H9 (cell line): ENCODE data around the gene PA2G4. TPM values are rescaled to one million over a fixed set of nuclear protein-coding genes. Genes with fewer than 3 reads are reported as not detected.
"Not testable (repeated sequence)": the region's sequence is repeated elsewhere in the genome, so short reads cannot be mapped to it uniquely, and the experiment has no call there.

Experiments
- DNase-seq: peaks from one replicate; pipeline ENCODE4 v3.0.0-alpha.2; 2017
- H2AFZ ChIP-seq: one replicate; pipeline ENCODE4 v1.6.1; 2013; ENCODE audit warnings: mild to moderate bottlenecking, low read length, control low read depth, moderate library complexity
- H2AK5ac ChIP-seq: 2 replicates; pipeline ENCODE4 v1.6.1; 2013; ENCODE audit warnings: low read length, control low read depth, mixed read lengths; ENCODE audit not compliant: insufficient read length
- H2BK120ac ChIP-seq: one replicate; pipeline ENCODE4 v1.6.1; 2013; ENCODE audit warnings: low read depth, mild to moderate bottlenecking, low read length, control low read depth, inconsistent platforms; ENCODE audit not compliant: poor library complexity, severe bottlenecking
- H2BK12ac ChIP-seq: 2 replicates; pipeline ENCODE4 v1.6.1; 2013; ENCODE audit warnings: low read length, control low read depth, mixed read lengths, low read depth; ENCODE audit not compliant: insufficient read length
- H2BK15ac ChIP-seq: 2 replicates; pipeline ENCODE4 v1.6.1; 2013; ENCODE audit warnings: low read depth, low read length, control low read depth
- H2BK20ac ChIP-seq: one replicate; pipeline ENCODE4 v1.6.1; 2013; ENCODE audit warnings: low read depth, mild to moderate bottlenecking, low read length, control low read depth, inconsistent platforms; ENCODE audit not compliant: poor library complexity, severe bottlenecking
- H2BK5ac ChIP-seq: 2 replicates; pipeline ENCODE4 v1.6.1; 2013; ENCODE audit warnings: low read length, control low read depth, mixed read lengths; ENCODE audit not compliant: insufficient read length
- H3K14ac ChIP-seq: 2 replicates; pipeline ENCODE4 v1.6.1; 2013; ENCODE audit warnings: low read length, control low read depth; ENCODE audit not compliant: insufficient read depth
- H3K18ac ChIP-seq: 2 replicates; pipeline ENCODE4 v1.6.1; 2013; ENCODE audit warnings: low read depth, mild to moderate bottlenecking, mixed read lengths, low read length, control low read depth; ENCODE audit not compliant: insufficient read length
- H3K23ac ChIP-seq: 2 replicates; pipeline ENCODE4 v1.6.1; 2013; ENCODE audit warnings: low read length, control low read depth, mixed read lengths, low read depth; ENCODE audit not compliant: insufficient read length
- H3K23me2 ChIP-seq: 2 replicates; pipeline ENCODE4 v1.6.1; 2013; ENCODE audit warnings: low read depth, mild to moderate bottlenecking, mixed read lengths, low read length, control low read depth; ENCODE audit not compliant: insufficient read length, poor library complexity, severe bottlenecking
- H3K27ac ChIP-seq: 2 replicates; pipeline ENCODE4 v1.5.1; 2013; ENCODE audit warnings: low read length, control low read depth, mixed read lengths, low read depth; ENCODE audit not compliant: insufficient read length
- H3K27me3 ChIP-seq: 2 replicates; pipeline ENCODE4 v1.6.1; 2013; ENCODE audit warnings: low read length, control low read depth, inconsistent platforms; ENCODE audit not compliant: insufficient read depth
- H3K4ac ChIP-seq: 2 replicates; pipeline ENCODE4 v1.6.1; 2013; ENCODE audit warnings: low read depth, mild to moderate bottlenecking, control low read depth, inconsistent platforms, low read length, moderate library complexity
- H3K4me1 ChIP-seq: 2 replicates; pipeline ENCODE4 v1.6.1; 2013; ENCODE audit warnings: low read length, control low read depth, inconsistent platforms; ENCODE audit not compliant: insufficient read depth
- H3K4me2 ChIP-seq: 2 replicates; pipeline ENCODE4 v1.6.1; 2013; ENCODE audit warnings: low read length, control low read depth, mixed read lengths; ENCODE audit not compliant: insufficient read length, insufficient read depth
- H3K56ac ChIP-seq: 2 replicates; pipeline ENCODE4 v1.6.1; 2013; ENCODE audit warnings: low read depth, mild to moderate bottlenecking, mixed read lengths, low read length, control low read depth; ENCODE audit not compliant: insufficient read length
- H3K79me1 ChIP-seq: 2 replicates; pipeline ENCODE4 v1.6.1; 2013; ENCODE audit warnings: low read depth, mild to moderate bottlenecking, moderate library complexity, low read length, control low read depth, inconsistent platforms; ENCODE audit not compliant: insufficient read depth, poor library complexity, severe bottlenecking
- H3K79me2 ChIP-seq: 2 replicates; pipeline ENCODE4 v1.6.1; 2013; ENCODE audit warnings: low read length, control low read depth, inconsistent platforms; ENCODE audit not compliant: insufficient read depth
- H3K9ac ChIP-seq: 2 replicates; pipeline ENCODE4 v1.6.1; 2013; ENCODE audit warnings: low read length, control low read depth, mixed read lengths; ENCODE audit not compliant: insufficient read length; ENCODE audit errors: extremely low read depth
- H3K9me3 ChIP-seq: one replicate; pipeline ENCODE4 v1.6.1; 2013; ENCODE audit warnings: low read depth, low read length, inconsistent platforms; ENCODE audit not compliant: control insufficient read depth
- H3T11ph ChIP-seq: one replicate; pipeline ENCODE4 v1.6.1; 2013; ENCODE audit warnings: mild to moderate bottlenecking, low read length, control low read depth, inconsistent platforms
- H4K20me1 ChIP-seq: one replicate; pipeline ENCODE4 v1.6.1; 2013; ENCODE audit not compliant: control insufficient read depth, insufficient read length, insufficient read depth
- H4K5ac ChIP-seq: 2 replicates; pipeline ENCODE4 v1.6.1; 2013; ENCODE audit warnings: low read depth, mild to moderate bottlenecking, mixed read lengths, low read length, control low read depth; ENCODE audit not compliant: insufficient read length
- H4K8ac ChIP-seq: replicated peaks from 2 replicates; pipeline ENCODE4 v1.6.1; 2013; ENCODE audit warnings: low read length, control low read depth, mixed read lengths, low read depth; ENCODE audit not compliant: insufficient read length
- H4K91ac ChIP-seq: 2 replicates; pipeline ENCODE4 v1.6.1; 2013; ENCODE audit warnings: low read depth, mild to moderate bottlenecking, moderate library complexity, mixed read lengths, low read length, control low read depth; ENCODE audit not compliant: insufficient read length
- H3K27ac Mint-ChIP-seq, 3 experiments: 2 replicates in 2 of 3; 3 replicates in 1 of 3; pipeline ENCODE4 v1.8.0; 2020 to 2021; ENCODE audit warnings: mixed read lengths in 3 of 3, mild to moderate bottlenecking in 1 of 3, moderate library complexity in 1 of 3
- H3K27me3 Mint-ChIP-seq: 2 replicates; pipeline ENCODE4 v1.8.0; 2021; ENCODE audit warnings: low read depth, mild to moderate bottlenecking, moderate library complexity, mixed read lengths
- H3K36me3 Mint-ChIP-seq, 3 experiments: 2 replicates in 2 of 3; 3 replicates in 1 of 3; pipeline ENCODE4 v1.8.0; 2020 to 2021; ENCODE audit warnings: low read depth in 3 of 3, mixed read lengths in 3 of 3; ENCODE audit not compliant: insufficient read depth in 1 of 3
- H3K4me1 Mint-ChIP-seq, 2 experiments: 2 replicates each; pipeline ENCODE4 v1.8.0; 2020; ENCODE audit warnings: mixed read lengths in 2 of 2
- H3K4me3 Mint-ChIP-seq, 2 experiments: 2 replicates in 1 of 2; 3 replicates in 1 of 2; pipeline ENCODE4 v1.8.0; 2020 to 2021; ENCODE audit warnings: mild to moderate bottlenecking in 2 of 2, mixed read lengths in 2 of 2, moderate library complexity in 1 of 2
- H3K9me3 Mint-ChIP-seq, 2 experiments: 2 replicates in 1 of 2; 3 replicates in 1 of 2; pipeline ENCODE4 v1.8.0; 2020; ENCODE audit warnings: mild to moderate bottlenecking in 2 of 2, mixed read lengths in 2 of 2, moderate library complexity in 1 of 2
- WGBS: extraction: QIAGEN DNeasy Blood & Tissue Kit; methylation state at CpG from one replicate; pipeline ENCODE4 v1.1.7; 2013; ENCODE audit warnings: missing lambda C conversion rate, low lambda C conversion rate, mixed read lengths; ENCODE audit not compliant: insufficient read length; ENCODE audit errors: extremely low coverage; 5-methylcytosine and 5-hydroxymethylcytosine counted together
- total RNA-seq: library from RNA; stranded (reverse); gene quantifications from 2 replicates; pipeline ENCODE4 v1.2.1, GENCODE V29; 2021
- TF ChIP-seq, protein P1 (sequence below): fragments of 200-600 bp; sonication (generic); conservative IDR thresholded peaks from 3 replicates; pipeline ENCODE4 v1.8.0; 2021; ENCODE audit warnings: antibody characterized with exemption, mild to moderate bottlenecking

PA2G4 gene
- total RNA-seq, 1 experiment from 2014 or later: 248 TPM

DNA sequence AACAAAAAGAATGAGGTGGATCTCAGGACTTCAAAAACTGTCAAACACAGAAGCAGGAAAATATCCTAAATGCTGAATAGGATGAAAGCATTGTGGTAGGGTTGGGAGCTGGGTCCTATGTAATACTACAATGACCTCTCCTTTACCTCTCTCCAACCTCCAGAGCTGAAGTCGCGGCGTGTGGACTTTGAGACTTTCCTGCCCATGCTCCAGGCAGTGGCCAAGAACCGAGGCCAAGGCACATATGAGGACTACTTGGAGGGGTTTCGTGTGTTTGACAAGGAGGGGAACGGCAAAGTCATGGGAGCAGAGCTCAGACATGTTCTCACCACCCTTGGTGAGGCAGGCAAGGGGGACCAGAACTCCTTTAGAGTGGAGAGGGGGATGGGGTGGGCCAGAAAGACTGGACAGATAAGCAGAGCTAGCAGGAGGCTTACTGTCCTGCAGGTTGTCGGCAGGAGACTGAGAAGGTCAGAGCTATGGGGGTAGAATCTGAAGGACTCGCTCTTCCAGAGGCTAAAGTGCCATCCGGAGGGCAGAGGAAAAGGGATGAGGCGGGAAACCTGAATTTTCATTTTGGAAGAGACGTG lies 51.0 kb downstream of the PA2G4 start:
- no peak overlapping the region for H3K4ac ChIP-seq
- H4K8ac ChIP-seq: no peak overlapping the region
- no peak overlapping the region for H3K14ac ChIP-seq
- no peaks in the 10 kb centered on the region for H4K20me1 ChIP-seq
- H3K23ac ChIP-seq: no peak overlapping the region
- no peak overlapping the region for H3K27ac ChIP-seq
- H3K4me2 ChIP-seq: no peak overlapping the region
- H3K27me3 Mint-ChIP-seq: peaks cover 6% of the 10 kb centered on the region; the same call in 1 of the 2 replicates
- H2BK20ac ChIP-seq: no peak overlapping the region
- no peak overlapping the region for H3T11ph ChIP-seq
- H2AK5ac ChIP-seq: no peak overlapping the region
- peaks cover 33 to 40% (median 35%) of the 10 kb centered on the region in 3 experiments for H3K36me3 Mint-ChIP-seq
- no peak overlapping the region for H3K9ac ChIP-seq
- H3K79me1 ChIP-seq: peaks cover 2% of the 10 kb centered on the region
- H2BK5ac ChIP-seq: no peak overlapping the region
- no peak overlapping the region for H3K56ac ChIP-seq
- no peak overlapping the region for H4K91ac ChIP-seq
- no peak overlapping the region for H2BK120ac ChIP-seq
- no peak overlapping the region for H2BK12ac ChIP-seq
- H2AFZ ChIP-seq: no peak overlapping the region
- peaks cover 0 to 4% of the 10 kb centered on the region in 2 experiments; a peak in 3 of 5 replicates for H3K9me3 Mint-ChIP-seq
- H3K79me2 ChIP-seq: peaks cover 3% of the 10 kb centered on the region; the same call in 1 of the 2 replicates
- peaks cover 7% of the 10 kb centered on the region; the same call in 1 of the 2 replicates for H3K4me1 ChIP-seq
- no peaks in the 10 kb centered on the region for H3K27me3 ChIP-seq
- no peak overlapping the region for H3K18ac ChIP-seq
- peak overlapping the region in 2 of 3 experiments; percentile 3 to 30; a peak in 3 of 7 replicates for H3K27ac Mint-ChIP-seq
- H4K5ac ChIP-seq: no peak overlapping the region
- TF ChIP-seq, protein P1, sequence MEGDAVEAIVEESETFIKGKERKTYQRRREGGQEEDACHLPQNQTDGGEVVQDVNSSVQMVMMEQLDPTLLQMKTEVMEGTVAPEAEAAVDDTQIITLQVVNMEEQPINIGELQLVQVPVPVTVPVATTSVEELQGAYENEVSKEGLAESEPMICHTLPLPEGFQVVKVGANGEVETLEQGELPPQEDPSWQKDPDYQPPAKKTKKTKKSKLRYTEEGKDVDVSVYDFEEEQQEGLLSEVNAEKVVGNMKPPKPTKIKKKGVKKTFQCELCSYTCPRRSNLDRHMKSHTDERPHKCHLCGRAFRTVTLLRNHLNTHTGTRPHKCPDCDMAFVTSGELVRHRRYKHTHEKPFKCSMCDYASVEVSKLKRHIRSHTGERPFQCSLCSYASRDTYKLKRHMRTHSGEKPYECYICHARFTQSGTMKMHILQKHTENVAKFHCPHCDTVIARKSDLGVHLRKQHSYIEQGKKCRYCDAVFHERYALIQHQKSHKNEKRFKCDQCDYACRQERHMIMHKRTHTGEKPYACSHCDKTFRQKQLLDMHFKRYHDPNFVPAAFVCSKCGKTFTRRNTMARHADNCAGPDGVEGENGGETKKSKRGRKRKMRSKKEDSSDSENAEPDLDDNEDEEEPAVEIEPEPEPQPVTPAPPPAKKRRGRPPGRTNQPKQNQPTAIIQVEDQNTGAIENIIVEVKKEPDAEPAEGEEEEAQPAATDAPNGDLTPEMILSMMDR: no peak
- H3K9me3 ChIP-seq: no peaks in the 10 kb centered on the region
- DNase-seq: no peak
- H2BK15ac ChIP-seq: no peak overlapping the region
- peaks cover 25% of the 10 kb centered on the region for H3K23me2 ChIP-seq
- WGBS: no CpG with 5 or more reads among the region's 11 CpGs
- peaks cover 39 to 50% of the 10 kb centered on the region in 2 experiments for H3K4me1 Mint-ChIP-seq
- H3K4me3 Mint-ChIP-seq: peak overlapping the region in 1 of 2 experiments; percentile 54; a peak in 2 of 5 replicates

DNA sequence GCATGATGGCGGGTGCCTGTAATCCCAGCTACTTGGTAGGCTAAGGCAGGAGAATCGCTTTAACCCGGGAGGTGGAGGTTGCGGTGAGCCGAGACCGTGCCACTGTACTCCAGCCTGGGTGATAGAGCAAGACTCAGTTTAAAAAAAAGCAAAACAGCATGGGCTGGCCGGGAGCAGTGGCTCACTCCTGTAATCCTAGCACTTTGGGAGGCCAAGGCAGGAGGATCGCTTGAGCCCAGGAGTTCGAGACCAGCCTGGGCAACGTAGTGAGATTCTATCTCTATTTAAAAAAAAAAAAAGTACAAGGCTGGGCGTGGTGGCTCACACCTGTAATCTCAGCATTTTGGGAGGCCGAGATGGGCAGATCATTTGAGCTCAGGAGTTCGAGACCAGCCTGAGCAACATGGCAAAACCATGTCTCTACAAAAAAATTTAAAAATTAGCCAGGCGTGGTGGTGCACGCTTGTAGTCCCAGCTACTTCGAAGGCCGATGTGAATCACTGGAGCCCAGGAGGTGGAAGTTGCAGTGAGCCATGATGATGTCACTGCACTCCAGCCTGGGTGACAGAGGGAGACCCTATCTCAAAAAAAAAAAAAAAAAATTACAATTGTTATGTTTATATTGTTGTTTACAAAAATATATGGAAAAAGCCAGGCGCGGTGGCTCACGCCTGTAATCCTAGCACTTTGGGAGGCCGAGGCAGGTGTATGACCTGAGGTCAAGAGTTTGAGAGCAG lies 52.3 kb downstream of the PA2G4 start:
- H3K79me2 ChIP-seq, H3K4ac ChIP-seq, H4K91ac ChIP-seq, H3K27me3 Mint-ChIP-seq, H4K20me1 ChIP-seq, H3K56ac ChIP-seq, H3K18ac ChIP-seq, DNase-seq, H2BK5ac ChIP-seq, H3T11ph ChIP-seq, H2BK20ac ChIP-seq, H3K4me2 ChIP-seq, H4K8ac ChIP-seq, H3K9me3 Mint-ChIP-seq, H2BK15ac ChIP-seq, H3K23ac ChIP-seq, H3K27ac ChIP-seq, H2BK12ac ChIP-seq, H3K9me3 ChIP-seq, H3K9ac ChIP-seq, H3K14ac ChIP-seq, H4K5ac ChIP-seq, H2AK5ac ChIP-seq, H2BK120ac ChIP-seq, H3K79me1 ChIP-seq, H3K27me3 ChIP-seq, H3K4me1 ChIP-seq, H2AFZ ChIP-seq: not testable (repeated sequence)
- peak overlapping the region; percentile 93 to 96 for H3K4me3 Mint-ChIP-seq
- H3K4me1 Mint-ChIP-seq: peaks cover 46 to 59% of the 10 kb centered on the region in 2 experiments
- WGBS: no CpG with 5 or more reads among the region's 21 CpGs
- peak overlapping the region; percentile 96 to 99 (median 98) for H3K27ac Mint-ChIP-seq
- H3K23me2 ChIP-seq: peaks cover 23% of the 10 kb centered on the region
- peaks cover 44 to 53% (median 48%) of the 10 kb centered on the region in 3 experiments for H3K36me3 Mint-ChIP-seq
